Measurements from ENCODE around the gene ACTMAP. TPM values are rescaled to one million over a fixed set of nuclear protein-coding genes. Genes with fewer than 3 reads are reported as not detected.

The ACTMAP gene, protein sequence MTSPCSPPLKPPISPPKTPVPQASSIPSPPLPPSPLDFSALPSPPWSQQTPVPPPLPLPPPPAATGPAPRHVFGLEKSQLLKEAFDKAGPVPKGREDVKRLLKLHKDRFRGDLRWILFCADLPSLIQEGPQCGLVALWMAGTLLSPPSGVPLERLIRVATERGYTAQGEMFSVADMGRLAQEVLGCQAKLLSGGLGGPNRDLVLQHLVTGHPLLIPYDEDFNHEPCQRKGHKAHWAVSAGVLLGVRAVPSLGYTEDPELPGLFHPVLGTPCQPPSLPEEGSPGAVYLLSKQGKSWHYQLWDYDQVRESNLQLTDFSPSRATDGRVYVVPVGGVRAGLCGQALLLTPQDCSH
- total RNA-seq (2022; extraction: Qiagen RNA extraction; ENCODE audit: low read depth), result 16.2 to 22.4 TPM (median 17.8 TPM) in 5 replicates

DNA sequence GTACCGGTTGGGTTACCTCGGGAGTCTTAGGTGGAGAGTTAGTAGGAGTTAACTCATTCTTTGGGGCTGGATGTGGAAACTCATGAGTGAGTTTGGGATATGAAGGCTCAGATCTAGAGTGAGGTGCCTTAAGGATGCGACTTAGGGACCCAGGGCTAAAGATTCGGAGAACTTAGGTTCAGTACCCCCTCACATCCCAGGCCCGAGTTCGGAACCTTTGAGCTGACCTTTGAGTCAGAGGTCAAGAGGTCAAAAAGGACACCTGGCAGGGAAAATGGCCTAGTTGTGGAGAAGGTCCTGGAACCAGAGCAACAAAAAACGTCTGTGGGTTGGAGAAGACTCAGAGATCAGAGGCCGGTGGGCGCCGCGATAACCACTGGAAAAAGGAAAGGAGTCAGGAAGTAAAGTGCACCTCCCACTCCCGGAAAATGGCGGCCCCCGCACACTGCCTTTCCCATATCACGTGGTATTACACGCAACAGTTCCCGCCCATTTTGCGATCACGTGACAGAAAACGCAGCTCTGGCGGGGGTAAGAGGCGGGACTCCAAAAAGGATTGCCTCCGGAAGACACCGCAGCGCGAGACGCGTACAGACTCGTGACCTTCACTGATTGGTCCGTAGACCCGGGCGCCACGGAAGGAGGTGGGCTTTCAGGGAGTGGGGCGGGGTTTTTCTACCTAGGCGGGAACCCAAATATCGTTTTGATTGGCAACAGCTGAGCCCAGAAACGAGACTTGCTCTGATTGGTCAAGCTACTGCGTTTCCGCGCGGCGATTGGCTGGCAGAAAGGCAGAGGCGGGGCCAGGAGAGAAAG lies at the start of gene ACTMAP:
Gene ACTMAP (minus strand): TSS at position 420 of the 816 bp plus-strand sequence. CDS start 674 bp downstream, outside the sequence.

DNA sequence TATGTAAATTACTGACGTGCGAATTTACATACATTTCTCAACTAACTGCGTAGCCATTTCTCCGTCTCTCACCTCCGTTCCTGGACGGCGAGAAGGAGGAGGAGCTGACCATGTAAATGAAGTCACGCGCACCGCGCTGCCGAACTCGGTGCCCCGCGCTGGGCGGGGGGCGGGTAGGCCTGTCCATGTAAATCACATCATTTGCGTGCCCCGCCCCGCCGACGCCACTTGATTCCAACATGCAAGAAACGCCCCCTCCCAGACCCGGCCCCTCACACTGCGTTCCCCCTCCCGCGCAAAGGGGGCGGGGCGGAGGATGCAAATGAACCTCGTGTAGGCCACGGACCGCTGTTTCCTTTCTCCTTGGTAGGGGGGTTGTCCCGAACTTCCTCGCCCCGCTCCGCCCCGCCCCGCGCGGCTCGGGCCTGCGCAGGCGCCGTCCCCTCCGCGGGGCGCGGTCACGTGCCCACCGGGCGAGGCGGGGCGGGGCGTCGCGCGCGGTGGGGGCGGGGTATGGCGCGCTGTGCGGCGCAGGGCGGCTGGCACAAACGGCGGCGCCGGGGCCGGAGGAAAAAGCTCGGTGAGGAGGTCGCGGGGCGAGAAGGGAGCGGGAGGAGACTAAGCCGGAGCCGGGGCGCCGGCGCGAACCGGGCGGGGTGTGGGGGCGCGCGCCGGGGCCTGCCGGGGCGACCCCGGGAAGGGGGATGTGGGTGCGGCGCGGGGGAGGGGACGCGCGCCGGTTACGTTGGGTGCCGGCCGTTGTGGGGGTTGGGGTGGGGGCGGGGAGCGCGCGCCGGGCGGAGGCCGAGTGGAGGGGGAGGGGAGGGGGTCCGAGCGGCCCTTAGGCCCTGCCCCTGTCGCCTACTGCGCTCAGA lies 48.6 kb upstream of the ACTMAP start, which contains the start of gene EGLN2:
Gene EGLN2 (plus strand): TSS at position 509 of the 875 bp plus-strand sequence. CDS start 1,382 bp downstream, outside the sequence.

GRCh38 chr19:40777937-40778705 lies 27.8 kb upstream of the ACTMAP start, which contains the start of gene RAB4B:
RAB4B (plus strand) TSS chr19:40778247; CDS start chr19:40778376, 129 bp downstream.

GRCh38 chr19:40774916-40775631 lies 24.8 kb upstream of the ACTMAP start, which contains the start of gene MIA:
MIA (plus strand) TSS chr19:40775521; CDS start chr19:40775543, 22 bp downstream.

GRCh38 chr19:40750874-40751537 lies 729 bp upstream of the ACTMAP start, which contains the start of gene SNRPA:
SNRPA (plus strand) TSS chr19:40751203; CDS start chr19:40751409, 206 bp downstream.

DNA sequence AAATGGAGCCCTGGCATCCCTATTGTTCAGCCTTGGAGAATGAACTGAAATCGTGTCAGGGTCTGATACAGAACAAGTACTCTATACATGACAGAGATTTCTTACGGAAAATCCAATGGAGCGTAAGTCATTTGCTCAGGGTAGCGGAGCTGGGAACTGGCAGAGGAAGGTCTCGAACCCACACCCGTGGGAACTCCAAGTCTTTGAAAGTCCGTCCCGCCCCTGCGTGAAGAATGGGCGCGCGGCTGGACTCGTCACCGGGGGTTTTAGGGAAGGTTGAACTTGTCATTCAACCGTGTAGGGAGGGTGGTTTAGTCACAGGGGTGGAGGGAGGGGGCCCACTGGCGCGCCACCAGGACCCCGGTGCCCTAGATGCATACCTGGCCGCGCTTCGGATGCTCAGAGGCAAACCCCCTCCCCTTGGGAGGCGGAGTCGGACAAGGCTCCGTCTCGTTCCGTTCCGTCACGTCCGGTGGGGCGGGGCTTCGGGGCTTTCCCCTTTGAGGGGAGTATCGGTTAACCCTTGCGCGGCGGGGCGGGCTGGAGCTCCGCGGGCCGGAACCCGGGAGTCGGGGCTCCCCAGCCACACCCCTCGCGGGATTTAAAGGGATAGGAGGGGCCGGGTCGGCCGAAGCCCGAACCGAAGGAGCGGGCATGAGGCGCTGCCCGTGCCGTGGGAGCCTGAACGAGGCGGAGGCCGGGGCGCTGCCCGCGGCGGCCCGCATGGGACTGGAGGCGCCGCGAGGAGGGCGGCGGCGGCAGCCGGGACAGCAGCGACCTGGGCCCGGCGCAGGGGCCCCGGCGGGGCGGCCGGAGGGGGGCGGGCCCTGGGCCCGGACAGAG lies 33.6 kb downstream of the ACTMAP start, which contains the start of the genes COQ8B and ITPKC:
Gene COQ8B (minus strand): TSS at position 405 of the 843 bp plus-strand sequence. CDS start 2,254 bp downstream, outside the sequence.
Gene ITPKC (plus strand): TSS at position 631 of the 843 bp plus-strand sequence. CDS start 24 bp downstream, at position 655.

Other genes with a start within 250 kb of the ACTMAP start
- 107 to 161 TPM (median 136 TPM) in 5 replicates for gene SHKBP1, start 173.6 kb downstream of the ACTMAP start, total RNA-seq (2022; extraction: Qiagen RNA extraction; ENCODE audit: low read depth)
- 44.4 to 77.5 TPM (median 55.6 TPM) in 5 replicates for gene LTBP4, start 149.1 kb downstream of the ACTMAP start, total RNA-seq (2022; extraction: Qiagen RNA extraction; ENCODE audit: low read depth)
- 50.2 to 67.7 TPM (median 56.5 TPM) in 5 replicates for gene NUMBL, start 59.8 kb downstream of the ACTMAP start, total RNA-seq (2022; extraction: Qiagen RNA extraction; ENCODE audit: low read depth)
- gene COQ8B, start 33.6 kb downstream of the ACTMAP start, total RNA-seq (2022; extraction: Qiagen RNA extraction; ENCODE audit: low read depth), result 62.8 to 73.6 TPM (median 64.7 TPM) in 5 replicates
- 15.6 to 19.0 TPM (median 18.5 TPM) in 5 replicates for gene ITPKC, start 33.4 kb downstream of the ACTMAP start, total RNA-seq (2022; extraction: Qiagen RNA extraction; ENCODE audit: low read depth)
- 155 to 196 TPM (median 163 TPM) in 5 replicates for gene SNRPA, start 726 bp upstream of the ACTMAP start, total RNA-seq (2022; extraction: Qiagen RNA extraction; ENCODE audit: low read depth)
- gene MIA, start 25.0 kb upstream of the ACTMAP start, total RNA-seq (2022; extraction: Qiagen RNA extraction; ENCODE audit: low read depth), result 0.33 to 0.64 TPM in 2 of 5 replicates, not detected in the others
- 10.8 to 21.0 TPM (median 18.1 TPM) in 5 replicates for gene RAB4B, start 27.8 kb upstream of the ACTMAP start, total RNA-seq (2022; extraction: Qiagen RNA extraction; ENCODE audit: low read depth)
- 67.7 to 83.5 TPM (median 83.2 TPM) in 5 replicates for gene EGLN2, start 48.7 kb upstream of the ACTMAP start, total RNA-seq (2022; extraction: Qiagen RNA extraction; ENCODE audit: low read depth)
- 0.07 TPM in 1 of 5 replicates, not detected in the others for gene CYP2A6, start 100.0 kb upstream of the ACTMAP start, total RNA-seq (2022; extraction: Qiagen RNA extraction; ENCODE audit: low read depth)
- gene CYP2A7, start 131.8 kb upstream of the ACTMAP start, total RNA-seq (2022; extraction: Qiagen RNA extraction; ENCODE audit: low read depth), result not detected in 5 replicates
- 0.07 to 0.08 TPM in 2 of 5 replicates, not detected in the others for gene CYP2B6, start 240.8 kb upstream of the ACTMAP start, total RNA-seq (2022; extraction: Qiagen RNA extraction; ENCODE audit: low read depth)